ENCODE measurements around the gene CAPZA1. TPM values are rescaled to one million over a fixed set of nuclear protein-coding genes. Genes with fewer than 3 reads are reported as not detected.

Gene CAPZA1
- total and polyA plus RNA-seq, 2 of the 8 experiments (the other 6 are each of a cell fraction or from before 2014, with no cell fraction given): 48.9 to 107 TPM

DNA sequence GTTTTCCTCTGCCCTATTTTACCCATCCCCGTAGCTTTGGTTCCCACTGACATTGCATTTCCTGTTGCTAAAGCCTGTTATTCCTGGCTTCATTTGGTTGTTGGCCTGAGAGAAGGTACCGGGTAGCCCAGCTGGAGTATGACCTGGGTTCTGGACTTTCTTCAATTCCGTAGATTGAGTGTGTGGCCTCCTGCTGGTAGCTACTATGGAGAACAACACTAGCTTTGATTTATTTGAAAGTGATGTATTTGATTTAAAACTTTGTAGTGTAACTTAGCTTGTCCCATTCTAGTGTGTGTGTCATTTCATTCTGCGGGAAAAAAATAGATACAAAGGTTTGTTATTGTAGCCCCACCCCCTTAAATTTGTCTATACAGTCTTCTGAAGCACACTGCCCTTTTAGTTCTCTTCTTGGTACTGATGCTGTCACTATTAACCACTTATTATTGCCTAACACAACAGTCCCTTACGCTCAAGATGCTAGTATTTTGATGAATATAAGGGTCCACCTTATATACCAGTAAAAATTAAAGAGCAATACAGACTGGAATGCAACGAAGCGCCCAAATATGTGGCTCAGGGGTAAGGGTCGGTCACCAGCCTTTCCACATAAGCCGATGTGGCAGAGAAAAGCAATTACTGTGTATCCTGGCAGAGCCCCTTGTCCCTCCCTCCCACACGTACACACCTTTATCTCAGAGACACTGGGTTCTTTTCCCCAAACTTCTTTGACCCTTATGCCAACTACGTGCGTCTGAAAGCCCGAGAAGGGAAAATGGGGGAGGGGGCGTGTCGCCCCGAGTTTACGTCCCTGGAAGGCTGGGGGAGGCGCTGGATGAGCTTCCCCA lies 54.2 kb downstream of the CAPZA1 start:
- no peak overlapping the region for H2AFZ ChIP-seq (ENCODE audit: low read length)
- no peaks in the 10 kb centered on the region for H3K9me3 ChIP-seq (ENCODE audit: insufficient read depth in 2 of 2, low read depth in 1 of 2, low read length in 1 of 2)
- CTCF ChIA-PET (ENCODE audit: partially characterized antibody): interaction anchor here (0.7 to 6.3 kb wide), 15 partner anchors 9 to 208 kb away, joined by 3 to 63 read pairs (median 5); partner anchors contain the start of gene ST7L
- DNase-seq (ENCODE audit: low read depth in 1 of 2, low spot score in 2 of 2) (no peak), FAIRE-seq (peak; percentile 63)
- no peak overlapping the region for H3K4ac ChIP-seq (replicated peaks; ENCODE audit: insufficient read length, low read depth, low read length)
- 0 out of 2 replicates have a peak overlapping the region, but pooled peaks have one; percentile 34 for H2BK12ac ChIP-seq (ENCODE audit: low read depth, low read length)
- peak overlapping the region; percentile 65 to 89 (median 85) for H3K9ac ChIP-seq (replicated peaks in 1 of 4; ENCODE audit: extremely low read depth in 1 of 4, low read depth in 3 of 4, low read length in 3 of 4)
- H4K5ac ChIP-seq (ENCODE audit: insufficient read length, low read depth, low read length): no peak overlapping the region
- H4K8ac ChIP-seq (ENCODE audit: extremely low read depth, insufficient read depth, low read length): no peak overlapping the region
- POLR2A ChIA-PET (ENCODE audit: partially characterized antibody): interaction anchor here (0.7 to 6.1 kb wide), 25 partner anchors 9 to 283 kb away, joined by 3 to 76 read pairs (median 4); partner anchors contain the start of genes CAPZA1, PPM1J, RHOC and ST7L
- WGBS, 2 experiments (ENCODE audit: extremely low coverage in 1 of 2, insufficient coverage in 1 of 2, insufficient read length in 1 of 2, insufficient replicate concordance in 2 of 2, low coverage in 1 of 2, low lambda C conversion rate in 2 of 2, missing lambda C conversion rate in 1 of 2): 24% methylated on average over 18 of the region's 18 CpGs; no CpG with 5 or more reads in 1 of the 2 experiments
- peaks cover 2 to 14% (median 10%) of the 10 kb centered on the region in 4 experiments; a peak in 5 of 7 replicates for H3K4me1 ChIP-seq (replicated peaks in 1 of 4; ENCODE audit: control insufficient read depth in 3 of 4, insufficient read depth in 4 of 4, low read length in 3 of 4)
- peaks cover 0 to 3% of the 10 kb centered on the region in 2 experiments for H4K20me1 ChIP-seq (replicated peaks in 1 of 2; ENCODE audit: control insufficient read depth in 1 of 2, insufficient read depth in 2 of 2, low read length in 2 of 2)
- H3K18ac ChIP-seq (ENCODE audit: extremely low read depth, low read length): peak overlapping the region; percentile 89
- H3K23me2 ChIP-seq (ENCODE audit: low read depth, low read length): peaks cover 10% of the 10 kb centered on the region; the same call in 1 of the 2 replicates
- peak overlapping the region; percentile 86 for H2BK5ac ChIP-seq (ENCODE audit: low read depth, low read length)
- H2BK120ac ChIP-seq (replicated peaks; ENCODE audit: low read depth, low read length): no peak overlapping the region
- H2BK15ac ChIP-seq (ENCODE audit: low read length): no peak overlapping the region
- no peak overlapping the region for H2BK20ac ChIP-seq (ENCODE audit: low read length)
- peak overlapping the region; percentile 85 to 92 (median 90) for H3K4me3 ChIP-seq (ENCODE audit: extremely low read depth in 1 of 4, insufficient read depth in 2 of 4, low read depth in 3 of 4, low read length in 4 of 4)
- H3K27me3 ChIP-seq (replicated peaks in 1 of 4; ENCODE audit: control insufficient read depth in 3 of 4, extremely low read depth in 1 of 4, insufficient read depth in 3 of 4, low read length in 3 of 4): peaks cover 0 to 2% (median 0%) of the 10 kb centered on the region in 4 experiments; a peak in 2 of 7 replicates
- no peaks in the 10 kb centered on the region for H3K79me1 ChIP-seq (ENCODE audit: low read depth, low read length)
- no peak for TF ChIP-seq RAD21 (IDR thresholded peaks at IDR 0.05 in 1 of 2, conservative IDR thresholded peaks at IDR 0.05 in 1 of 2; ENCODE audit: low read depth in 2 of 2, low read length in 2 of 2)
- TF ChIP-seq CREB1 (IDR thresholded peaks at IDR 0.05): peak; percentile 78
- TF ChIP-seq, protein P1, sequence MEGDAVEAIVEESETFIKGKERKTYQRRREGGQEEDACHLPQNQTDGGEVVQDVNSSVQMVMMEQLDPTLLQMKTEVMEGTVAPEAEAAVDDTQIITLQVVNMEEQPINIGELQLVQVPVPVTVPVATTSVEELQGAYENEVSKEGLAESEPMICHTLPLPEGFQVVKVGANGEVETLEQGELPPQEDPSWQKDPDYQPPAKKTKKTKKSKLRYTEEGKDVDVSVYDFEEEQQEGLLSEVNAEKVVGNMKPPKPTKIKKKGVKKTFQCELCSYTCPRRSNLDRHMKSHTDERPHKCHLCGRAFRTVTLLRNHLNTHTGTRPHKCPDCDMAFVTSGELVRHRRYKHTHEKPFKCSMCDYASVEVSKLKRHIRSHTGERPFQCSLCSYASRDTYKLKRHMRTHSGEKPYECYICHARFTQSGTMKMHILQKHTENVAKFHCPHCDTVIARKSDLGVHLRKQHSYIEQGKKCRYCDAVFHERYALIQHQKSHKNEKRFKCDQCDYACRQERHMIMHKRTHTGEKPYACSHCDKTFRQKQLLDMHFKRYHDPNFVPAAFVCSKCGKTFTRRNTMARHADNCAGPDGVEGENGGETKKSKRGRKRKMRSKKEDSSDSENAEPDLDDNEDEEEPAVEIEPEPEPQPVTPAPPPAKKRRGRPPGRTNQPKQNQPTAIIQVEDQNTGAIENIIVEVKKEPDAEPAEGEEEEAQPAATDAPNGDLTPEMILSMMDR (IDR thresholded peaks at IDR 0.05; ENCODE audit: control extremely low read depth in 1 of 3, insufficient read depth in 1 of 3, low read depth in 1 of 3, low read length in 3 of 3): peak in 1 of 3 experiments; percentile 15; a peak in 1 of 4 replicates
- peak in 1 of 2 experiments; percentile 56; a peak in 1 of 3 replicates for TF ChIP-seq POLR2A (IDR thresholded peaks at IDR 0.05; ENCODE audit: control extremely low read depth in 1 of 2, low read depth in 2 of 2, low read length in 2 of 2)
- no peak overlapping the region for H4K91ac ChIP-seq (replicated peaks; ENCODE audit: insufficient read length, low read length)
- peak overlapping the region; percentile 5 for H3K56ac ChIP-seq (replicated peaks; ENCODE audit: insufficient read length, low read depth, low read length)
- H3K36me3 ChIP-seq (ENCODE audit: control insufficient read depth in 2 of 4, insufficient read depth in 4 of 4, low read length in 3 of 4): peaks cover 0 to 22% (median 4%) of the 10 kb centered on the region in 4 experiments; a peak in 4 of 8 replicates
- peak overlapping the region; percentile 74 to 92 for H3K4me2 ChIP-seq (ENCODE audit: insufficient read depth in 1 of 2, low read depth in 2 of 2, low read length in 2 of 2)
- H2AK5ac ChIP-seq (ENCODE audit: low read depth, low read length): no peak overlapping the region
- no peak overlapping the region for H3K14ac ChIP-seq (ENCODE audit: insufficient read length)
- no peak overlapping the region for H3K23ac ChIP-seq (ENCODE audit: insufficient read length)
- peaks cover 0 to 25% of the 10 kb centered on the region in 2 experiments; a peak in 2 of 4 replicates for H3K79me2 ChIP-seq (ENCODE audit: control insufficient read depth in 1 of 2, insufficient read depth in 2 of 2, low read length in 2 of 2)
- H3K27ac ChIP-seq (ENCODE audit: low read depth, low read length): peak overlapping the region; percentile 74; the same call in 1 of the 2 replicates
